ENCODE data around the gene PRR33.

The PRR33 gene

DNA sequence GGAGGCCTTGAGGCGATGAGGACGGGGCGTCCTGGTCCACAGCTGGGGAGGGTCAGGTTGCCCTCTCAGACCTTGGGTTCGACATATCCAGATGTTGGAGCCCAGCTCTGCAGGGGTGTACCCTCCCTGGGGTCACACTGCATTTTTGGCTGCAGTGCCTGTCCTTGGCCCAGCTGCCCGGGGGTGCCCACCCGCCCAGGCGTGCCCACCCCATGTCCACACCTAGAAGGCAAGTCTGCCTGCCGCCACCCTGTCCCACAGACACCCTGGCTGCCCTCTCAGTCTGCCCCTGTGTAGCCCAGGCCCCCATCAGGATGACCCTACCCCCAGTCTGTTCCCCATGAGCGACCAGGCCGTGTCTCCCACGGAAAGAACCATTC, 35.8 kb downstream of the PRR33 start:
- Histone ChIP-seq H3K36me3 (no peaks in the 10 kb centered on the region), H3K27me3 (no peaks in the 10 kb centered on the region), H3K4me3 (ENCODE audit: low read depth, low read length) (no peak overlapping the region), H3K9me3 (no peaks in the 10 kb centered on the region), H3K4me1 (no peaks in the 10 kb centered on the region)
- no peak for DNase-seq
- no peak for TF ChIP-seq CTCF (IDR thresholded peaks at IDR 0.05; ENCODE audit: low read depth, low read length)

DNA sequence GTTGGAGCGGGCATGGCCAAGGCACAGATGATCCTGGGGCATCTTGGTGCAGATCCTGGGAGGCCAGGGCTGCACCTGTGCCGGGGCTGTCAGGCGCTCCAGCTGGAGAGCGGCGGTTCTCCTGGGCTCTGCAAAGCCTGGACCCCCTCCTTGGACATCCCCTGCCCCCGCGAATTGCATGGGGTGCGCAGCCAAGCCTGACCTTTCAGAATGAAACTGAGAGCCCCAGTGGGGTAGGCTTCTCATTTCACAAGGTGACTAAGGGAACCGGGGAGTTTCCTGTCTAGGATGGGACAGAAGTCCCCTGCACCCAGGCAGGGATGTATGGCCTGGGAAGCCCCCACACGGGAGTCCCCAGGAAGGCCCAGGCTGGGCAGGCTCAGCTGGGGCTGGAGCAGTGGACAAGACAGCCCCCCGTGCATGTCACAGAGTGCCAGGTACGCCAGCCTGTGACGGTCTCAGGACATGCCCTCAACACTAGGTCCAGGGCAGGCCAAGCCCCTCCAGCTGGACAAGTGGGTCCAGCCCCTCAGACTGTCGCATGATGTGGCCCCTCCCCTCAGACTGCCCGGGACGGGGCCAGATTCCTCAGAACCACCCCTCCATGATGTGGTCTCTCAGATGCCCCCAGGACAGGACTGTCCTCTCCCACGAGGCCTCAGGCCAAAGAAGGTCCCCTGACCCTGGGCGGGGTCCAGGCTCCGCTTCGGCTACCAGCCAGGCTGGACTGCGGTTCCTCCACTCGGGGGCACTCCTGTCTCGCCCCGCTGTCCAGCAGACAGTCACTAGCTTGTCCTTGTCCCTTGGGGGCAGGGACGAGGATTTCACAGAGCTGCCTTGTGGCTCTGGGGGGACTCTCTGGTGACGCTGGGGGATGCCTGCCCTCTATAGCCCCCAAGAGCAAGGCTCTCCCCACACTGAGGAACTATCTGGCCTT, 36.5 kb downstream of the PRR33 start:
- TF ChIP-seq CTCF (IDR thresholded peaks at IDR 0.05; ENCODE audit: low read depth, low read length), result no peak
- DNase-seq, result no peak
- Histone ChIP-seq H3K4me1 (no peaks in the 10 kb centered on the region), H3K36me3 (no peaks in the 10 kb centered on the region), H3K4me3 (ENCODE audit: low read depth, low read length) (no peak overlapping the region), H3K9me3 (no peaks in the 10 kb centered on the region), H3K27me3 (no peaks in the 10 kb centered on the region)

- Histone ChIP-seq H3K27me3 (no peaks in the 10 kb centered on the region), H3K9me3 (no peaks in the 10 kb centered on the region), H3K4me1 (no peaks in the 10 kb centered on the region), H3K4me3 (ENCODE audit: low read depth, low read length) (no peak overlapping the region), H3K36me3 (no peaks in the 10 kb centered on the region)
- no peak for TF ChIP-seq CTCF (IDR thresholded peaks at IDR 0.05; ENCODE audit: low read depth, low read length)
- no peak for DNase-seq
Measured at GRCh38 chr11:1854132-1854948, 37.4 kb downstream of the PRR33 start.

GRCh38 chr11:1853376-1854131, 38.1 kb downstream of the PRR33 start:
- Histone ChIP-seq H3K4me3 (ENCODE audit: low read depth, low read length) (no peak overlapping the region), H3K4me1 (no peaks in the 10 kb centered on the region), H3K27me3 (no peaks in the 10 kb centered on the region), H3K36me3 (no peaks in the 10 kb centered on the region), H3K9me3 (no peaks in the 10 kb centered on the region)
- no peak for TF ChIP-seq CTCF (IDR thresholded peaks at IDR 0.05; ENCODE audit: low read depth, low read length)
- no peak for DNase-seq

- TF ChIP-seq CTCF (IDR thresholded peaks at IDR 0.05; ENCODE audit: low read depth, low read length), result no peak
- Histone ChIP-seq H3K27me3 (no peaks in the 10 kb centered on the region), H3K4me3 (ENCODE audit: low read depth, low read length) (no peak within 1 kb of the TSS), H3K36me3 (no peaks in the 10 kb centered on the region), H3K9me3 (no peaks in the 10 kb centered on the region), H3K4me1 (no peaks in the 10 kb centered on the region)
- no peak for DNase-seq
Measured at GRCh38 chr11:1852877-1853276, 38.8 kb downstream of the PRR33 start, which contains the start of gene LSP1. Gene LSP1 (plus strand): TSS chr11:1853084. CDS start chr11:1853145, 61 bp downstream.
